ENCODE measurements around the gene RHEB. TPM values are rescaled to one million over a fixed set of nuclear protein-coding genes. Genes with fewer than 3 reads are reported as not detected.

RHEB gene
- total and polyA plus RNA-seq, 2 donors (not counting 1 experiment from before 2014, with no cell fraction given): 9.3 to 40.3 TPM

GRCh38 chr7:151422212-151422611, 97.5 kb downstream of the RHEB start:
- no peak for ATAC-seq (ENCODE audit: low read depth)
- TF ChIP-seq CTCF (IDR thresholded peaks at IDR 0.05) (no peak), EZH2 (IDR thresholded peaks at IDR 0.05; ENCODE audit: borderline replicate concordance, insufficient read depth, low read depth, low read length, poor library complexity, severe bottlenecking) (no peak)
- Histone ChIP-seq H3K9ac (ENCODE audit: low read length) (no peak overlapping the region), H3K27ac (ENCODE audit: low read length in 2 of 2) (no peak overlapping the region), H4K20me1 (ENCODE audit: control insufficient read depth, insufficient read depth, low read length, poor library complexity, severe bottlenecking) (no peaks in the 10 kb centered on the region), H3K9me3 (ENCODE audit: control extremely low read depth in 1 of 3, control insufficient read depth in 2 of 3, insufficient read depth in 1 of 3, low read length in 2 of 3) (peaks cover 2 to 26% (median 17%) of the 10 kb centered on the region in 3 donors), H3K79me2 (ENCODE audit: control insufficient read depth, insufficient read depth, low read length) (no peaks in the 10 kb centered on the region), H3K4me1 (ENCODE audit: control insufficient read depth in 2 of 2, insufficient read depth in 2 of 2, low read length in 2 of 2) (no peaks in the 10 kb centered on the region), H2AFZ (ENCODE audit: insufficient read depth, low read depth, low read length, poor library complexity, severe bottlenecking) (no peak overlapping the region), H3K4me3 (ENCODE audit: control extremely low read depth in 1 of 5, extremely low read depth in 1 of 5, insufficient read depth in 1 of 5, low read depth in 2 of 5, low read length in 4 of 5) (no peak overlapping the region), H3K4me2 (replicated peaks; ENCODE audit: low read depth, low read length, poor library complexity, severe bottlenecking) (no peak overlapping the region), H3K36me3 (replicated peaks in 1 of 2; ENCODE audit: control extremely low read depth in 1 of 2, control insufficient read depth in 1 of 2, extremely low read depth in 1 of 2, insufficient read depth in 2 of 2, low read length in 1 of 2) (no peaks in the 10 kb centered on the region), H3K27me3 (replicated peaks in 1 of 4; ENCODE audit: control extremely low read depth in 1 of 4, control insufficient read depth in 3 of 4, insufficient read depth in 4 of 4, low read length in 3 of 4) (peaks cover 0 to 5% (median 0%) of the 10 kb centered on the region in 4 experiments)
- Mint-ChIP-seq H3K4me1 (no peaks in the 10 kb centered on the region), H3K27me3 (peaks cover 38% of the 10 kb centered on the region), H3K9me3 (ENCODE audit: insufficient read depth) (peaks cover 10% of the 10 kb centered on the region), H3K27ac (no peak overlapping the region), H3K4me3 (no peak overlapping the region)
- WGBS (ENCODE audit: insufficient coverage): 93% methylated on average over 2 of the region's 5 CpGs
- intact Hi-C loops (cut with micrococcal nuclease): no loop called here
- no peak for DNase-seq
- CTCF ChIA-PET: no interaction called here
- POLR2A ChIA-PET: no interaction called here

- intact Hi-C loops (cut with micrococcal nuclease): no loop called here
- Histone ChIP-seq H4K20me1 (ENCODE audit: control insufficient read depth, insufficient read depth, low read length, poor library complexity, severe bottlenecking) (no peaks in the 10 kb centered on the region), H3K9me3 (ENCODE audit: control extremely low read depth in 1 of 3, control insufficient read depth in 2 of 3, insufficient read depth in 1 of 3, low read length in 2 of 3) (peaks cover 2 to 26% (median 17%) of the 10 kb centered on the region in 3 donors), H3K27me3 (replicated peaks in 1 of 4; ENCODE audit: control extremely low read depth in 1 of 4, control insufficient read depth in 3 of 4, insufficient read depth in 4 of 4, low read length in 3 of 4) (peaks cover 0 to 5% (median 0%) of the 10 kb centered on the region in 4 experiments), H3K4me3 (ENCODE audit: control extremely low read depth in 1 of 5, extremely low read depth in 1 of 5, insufficient read depth in 1 of 5, low read depth in 2 of 5, low read length in 4 of 5) (no peak overlapping the region), H2AFZ (ENCODE audit: insufficient read depth, low read depth, low read length, poor library complexity, severe bottlenecking) (no peak overlapping the region), H3K4me1 (ENCODE audit: control insufficient read depth in 2 of 2, insufficient read depth in 2 of 2, low read length in 2 of 2) (no peaks in the 10 kb centered on the region), H3K4me2 (replicated peaks; ENCODE audit: low read depth, low read length, poor library complexity, severe bottlenecking) (no peak overlapping the region), H3K27ac (ENCODE audit: low read length in 2 of 2) (no peak overlapping the region), H3K36me3 (replicated peaks in 1 of 2; ENCODE audit: control extremely low read depth in 1 of 2, control insufficient read depth in 1 of 2, extremely low read depth in 1 of 2, insufficient read depth in 2 of 2, low read length in 1 of 2) (no peaks in the 10 kb centered on the region), H3K79me2 (ENCODE audit: control insufficient read depth, insufficient read depth, low read length) (no peaks in the 10 kb centered on the region), H3K9ac (ENCODE audit: low read length) (no peak overlapping the region)
- TF ChIP-seq EZH2 (IDR thresholded peaks at IDR 0.05; ENCODE audit: borderline replicate concordance, insufficient read depth, low read depth, low read length, poor library complexity, severe bottlenecking) (no peak), CTCF (IDR thresholded peaks at IDR 0.05) (no peak)
- H3K4me3 Mint-ChIP-seq: no peak overlapping the region
- no peak for DNase-seq
- CTCF ChIA-PET: interaction anchor here (1.3 kb wide), 1 partner anchor 105 kb away, joined by 3 read pairs; no protein-coding TSS in a partner anchor
- H3K27ac Mint-ChIP-seq: no peak overlapping the region
- ATAC-seq (ENCODE audit: low read depth): no peak
- peaks cover 36% of the 10 kb centered on the region for H3K27me3 Mint-ChIP-seq
- POLR2A ChIA-PET: no interaction called here
- no CpG with 5 or more reads among the region's 5 CpGs for WGBS (ENCODE audit: insufficient coverage)
- H3K9me3 Mint-ChIP-seq (ENCODE audit: insufficient read depth): peaks cover 10% of the 10 kb centered on the region
- no peaks in the 10 kb centered on the region for H3K4me1 Mint-ChIP-seq
These were observed 99.6 kb downstream of the RHEB start for GRCh38 chr7:151420144-151420543.
